Panc1 (cell line): ENCODE results near the gene TP63. TPM values are rescaled to one million over a fixed set of nuclear protein-coding genes. Genes with fewer than 3 reads are reported as not detected.

Source experiments
- ATAC-seq: fragments of 200-7000 bp; cut with Tn5 transposase; 2 replicates; pipeline ENCODE4 v1.9.1; 2020; ENCODE audit warnings: mild to moderate bottlenecking, moderate library complexity
- BruUV-seq: library from RNA; stranded (reverse); fragments of 400-500 nt; replicated peaks from 2 replicates; lab custom pipeline; 2021; lab: Mats Ljungman, UMichigan
- CTCF ChIA-PET: fragments of 300-600 bp; sonication (Branson Sonifier 250); formaldehyde crosslinking; loops from one replicate; lab custom pipeline; 2022; ENCODE audit warnings: antibody characterized with exemption; lab: Charles Lee
- POLR2A ChIA-PET: fragments of 300-600 bp; sonication (Branson Sonifier 250); formaldehyde crosslinking; loops from one replicate; lab custom pipeline; 2022; ENCODE audit warnings: antibody characterized with exemption; lab: Charles Lee
- DNase-seq: peaks from one replicate; pipeline ENCODE4 v3.0.0-alpha.2; 2010; ENCODE audit warnings: low read depth, low spot score
- H3K27ac ChIP-seq: 2 replicates; pipeline ENCODE4 v1.5.1; 2011; ENCODE audit warnings: mild to moderate bottlenecking, low read length, inconsistent platforms
- H3K27me3 ChIP-seq: fragments of 200-500 bp; sonication (Bioruptor generic); 2 replicates; pipeline ENCODE4 v1.6.0; 2014; ENCODE audit warnings: low read length, inconsistent platforms; ENCODE audit not compliant: control insufficient read depth, insufficient read depth
- H3K36me3 ChIP-seq: fragments of 200-500 bp; sonication (Bioruptor generic); 2 replicates; pipeline ENCODE4 v1.5.1; 2014; ENCODE audit warnings: inconsistent platforms, mild to moderate bottlenecking, low read length, moderate library complexity; ENCODE audit not compliant: control insufficient read depth, insufficient read depth
- H3K4me1 ChIP-seq: 2 replicates; pipeline ENCODE4 v1.5.1; 2011; ENCODE audit warnings: inconsistent platforms, mild to moderate bottlenecking, low read length, moderate library complexity; ENCODE audit not compliant: control insufficient read depth, insufficient read depth
- H3K4me3 ChIP-seq, 2 experiments: 2 replicates each; pipeline ENCODE4 v1.5.1; 2011 to 2012; ENCODE audit warnings: low read depth in 2 of 2, low read length in 2 of 2, mild to moderate bottlenecking in 2 of 2, inconsistent platforms in 1 of 2, moderate library complexity in 1 of 2
- H3K9me3 ChIP-seq: fragments of 200-500 bp; sonication (Bioruptor generic); 2 replicates; pipeline ENCODE4 v1.5.1; 2014; ENCODE audit warnings: low read depth, mild to moderate bottlenecking, inconsistent platforms, low read length, moderate library complexity; ENCODE audit not compliant: control insufficient read depth, insufficient read depth
- CTCF ChIP-seq: fragments of 450-650 bp; IDR thresholded peaks from 2 replicates; pipeline ENCODE4 v1.5.1; 2017; ENCODE audit warnings: mild to moderate bottlenecking
- POLR2AphosphoS5 ChIP-seq: IDR thresholded peaks from 2 replicates; pipeline ENCODE4 v1.6.1; 2012; ENCODE audit warnings: mild to moderate bottlenecking, low read depth, low read length, moderate library complexity
- REST ChIP-seq, 2 experiments: IDR thresholded peaks; 2 replicates each; pipeline ENCODE4 v1.6.1; 2011 to 2012; ENCODE audit warnings: low read depth in 2 of 2, control low read depth in 1 of 2, low read length in 1 of 2, mild to moderate bottlenecking in 1 of 2, moderate library complexity in 1 of 2; ENCODE audit not compliant: insufficient read depth in 1 of 2
- SIN3A ChIP-seq: IDR thresholded peaks from 2 replicates; pipeline ENCODE4 v1.6.1; 2012; ENCODE audit warnings: low read depth, mild to moderate bottlenecking, low read length, moderate library complexity, borderline replicate concordance; ENCODE audit not compliant: insufficient read depth
- TCF7L2 ChIP-seq: IDR thresholded peaks from 2 replicates; pipeline ENCODE4 v1.6.1; 2011; ENCODE audit warnings: mild to moderate bottlenecking, low read depth, low read length, inconsistent platforms
- in situ Hi-C: cut with HindIII; loops from 2 replicates; pipeline ENCODE4 v1.10.0; 2016; ENCODE audit warnings: low sequenced_read_pairs, low pct_unique_long_range_greater_than_20kb
- intact Hi-C: fragments of 100-400 bp; cut with micrococcal nuclease; formaldehyde crosslinking; loops from one replicate; pipeline ENCODE4 v1.10.0; 2022; ENCODE audit not compliant: unreplicated experiment
- total RNA-seq: library from RNA; stranded (reverse); gene quantifications from one replicate; pipeline ENCODE4 v1.2.1, GENCODE V29; 2021; ENCODE audit not compliant: unreplicated experiment

The TP63 gene
- total RNA-seq, 1 experiment from 2014 or later = 0.51 TPM

GRCh38 chr3:189863031-189863430, 231.8 kb downstream of the TP63 start:
- POLR2A ChIA-PET = no interaction called here
- CTCF ChIA-PET = no interaction called here
- DNase-seq = no peak
- Histone ChIP-seq H3K36me3 (no peaks in the 10 kb centered on the region), H3K9me3 (no peaks in the 10 kb centered on the region), H3K4me3 (no peak overlapping the region), H3K27me3 (no peaks in the 10 kb centered on the region), H3K27ac (no peak overlapping the region), H3K4me1 (no peaks in the 10 kb centered on the region)
- ATAC-seq = no peak
- TF ChIP-seq TCF7L2 = no peak
- no TSS peak for BruUV-seq
- intact Hi-C loops (no loop called here), in situ Hi-C loops (no loop called here)

DNA sequence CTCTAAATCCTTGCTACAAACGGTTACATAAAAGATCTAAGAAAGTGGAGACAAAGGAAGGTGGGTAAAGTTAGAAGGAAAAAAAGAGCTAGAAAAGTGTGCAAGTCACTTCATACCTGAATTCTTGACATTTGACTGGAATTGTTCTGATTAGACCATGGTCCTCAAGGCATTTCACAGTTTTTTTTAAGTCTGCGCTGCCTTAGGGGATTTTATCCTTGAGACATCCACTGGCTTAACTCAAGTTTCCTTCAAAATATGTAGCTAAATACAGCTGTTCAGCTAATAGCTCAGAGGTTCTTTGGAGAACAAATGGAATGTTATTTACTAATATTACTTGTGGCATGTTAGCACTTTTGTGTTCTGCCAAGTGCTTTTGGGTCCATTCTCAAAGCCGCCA, 236.9 kb downstream of the TP63 start:
- Histone ChIP-seq H3K27ac (no peak overlapping the region), H3K4me1 (no peaks in the 10 kb centered on the region), H3K9me3 (no peaks in the 10 kb centered on the region), H3K36me3 (no peaks in the 10 kb centered on the region), H3K4me3 (no peak overlapping the region), H3K27me3 (no peaks in the 10 kb centered on the region)
- no TSS peak for BruUV-seq
- in situ Hi-C loops (no loop called here), intact Hi-C loops (no loop called here)
- ATAC-seq = no peak
- CTCF ChIA-PET = no interaction called here
- no peak for DNase-seq
- POLR2A ChIA-PET = no interaction called here
- TF ChIP-seq CTCF (no peak), REST (IDR thresholded peaks at IDR 0.05; ENCODE audit: insufficient read depth in 1 of 2, low read depth in 2 of 2, low read length in 1 of 2) (no peak), TCF7L2 (no peak), POLR2AphosphoS5 (no peak), SIN3A (no peak)

GRCh38 chr3:189869165-189869564, 238.0 kb downstream of the TP63 start:
- H3K9me3 ChIP-seq = no peaks in the 10 kb centered on the region
- intact Hi-C loops (no loop called here), in situ Hi-C loops (no loop called here)
- DNase-seq (no peak), ATAC-seq (no peak)
- BruUV-seq = no TSS peak
- H3K4me3 ChIP-seq = no peak overlapping the region
- ChIA-PET CTCF (no interaction called here), POLR2A (interaction anchor here (0.7 kb wide), 1 partner anchor 965 kb away, joined by 4 read pairs; no protein-coding TSS in a partner anchor)
- no peaks in the 10 kb centered on the region for H3K27me3 ChIP-seq
- no peak overlapping the region for H3K27ac ChIP-seq
- H3K4me1 ChIP-seq = no peaks in the 10 kb centered on the region
- TF ChIP-seq POLR2AphosphoS5 = no peak
- no peak for TF ChIP-seq REST (IDR thresholded peaks at IDR 0.05; ENCODE audit: insufficient read depth in 1 of 2, low read depth in 2 of 2, low read length in 1 of 2)
- no peak for TF ChIP-seq CTCF
- TF ChIP-seq SIN3A = no peak
- no peak for TF ChIP-seq TCF7L2
- no peaks in the 10 kb centered on the region for H3K36me3 ChIP-seq
